OCI-LY3 (cell line): Measurements from ENCODE around the gene COX8C.

Source experiments
- H2AFZ ChIP-seq: fragments of 200-600, 300-600 bp; shearing (Covaris generic); 2 replicates; pipeline ENCODE4 v1.6.0; 2014; ENCODE audit warnings: antibody characterized with exemption, low read depth, low read length
- H3K27ac ChIP-seq: fragments of 200-600, 300-600 bp; sonication (generic); 2 replicates; pipeline ENCODE4 v1.5.1; 2014; ENCODE audit warnings: mild to moderate bottlenecking, low read length, moderate library complexity, mixed read lengths
- H3K27me3 ChIP-seq: fragments of 200-600, 300-600 bp; sonication (generic); 2 replicates; pipeline ENCODE4 v1.6.1; 2014; ENCODE audit warnings: low read depth, low read length, mixed read lengths
- H3K36me3 ChIP-seq: fragments of 200-600, 300-600 bp; sonication (generic); replicated peaks from 2 replicates; pipeline ENCODE3; 2014; ENCODE audit warnings: low read depth, low read length, mixed read lengths
- H3K4me1 ChIP-seq: fragments of 300-600, 200-600 bp; sonication (generic); 2 replicates; pipeline ENCODE4 v1.6.1; 2014; ENCODE audit warnings: low read length, mixed read lengths
- H3K4me2 ChIP-seq: fragments of 200-600, 300-600 bp; sonication (generic); 2 replicates; pipeline ENCODE4 v1.6.1; 2014; ENCODE audit warnings: low read length, mixed read lengths
- H3K4me3 ChIP-seq: fragments of 300-600, 200-600 bp; sonication (generic); 2 replicates; pipeline ENCODE4 v1.5.1; 2014; ENCODE audit warnings: antibody characterized with exemption, mild to moderate bottlenecking, low read length, moderate library complexity
- H3K79me2 ChIP-seq: fragments of 300-600, 200-600 bp; shearing (Covaris generic); 2 replicates; pipeline ENCODE4 v1.6.1; 2014; ENCODE audit warnings: mild to moderate bottlenecking, low read length, mixed read lengths
- H3K9ac ChIP-seq: fragments of 300-600, 200-600 bp; shearing (Covaris generic); 2 replicates; pipeline ENCODE4 v1.6.0; 2014; ENCODE audit warnings: mild to moderate bottlenecking, low read length, moderate library complexity
- H3K9me3 ChIP-seq: fragments of 200-600, 300-600 bp; shearing (Covaris generic); 2 replicates; pipeline ENCODE4 v1.6.1; 2014; ENCODE audit warnings: low read length, mixed read lengths; ENCODE audit not compliant: insufficient read depth
- H4K20me1 ChIP-seq: fragments of 200-600, 300-600 bp; sonication (generic); 2 replicates; pipeline ENCODE4 v1.6.1; 2016; ENCODE audit warnings: low read length, mixed read lengths; ENCODE audit not compliant: insufficient read depth
- CTCF ChIP-seq: fragments of 200-600, 300-600 bp; sonication (generic); IDR thresholded peaks from 2 replicates; pipeline ENCODE4 v1.5.1; 2014; ENCODE audit warnings: antibody characterized with exemption, low read length, low read depth
- EZH2phosphoT487 ChIP-seq: fragments of 200-600 bp; shearing (Covaris generic); IDR thresholded peaks from 2 replicates; pipeline ENCODE4 v1.6.1; 2018; ENCODE audit warnings: antibody characterized with exemption, mixed run types, low read depth

Gene COX8C

GRCh38 chr14:93302688-93303581, 44.0 kb upstream of the COX8C start:
- peaks cover 27% of the 10 kb centered on the region for H3K79me2 ChIP-seq

GRCh38 chr14:93303659-93304058, 43.3 kb upstream of the COX8C start:
- Histone ChIP-seq H4K20me1 (peaks cover 23% of the 10 kb centered on the region; the same call in 1 of the 2 replicates), H3K9ac (no peak overlapping the region), H3K4me1 (no peaks in the 10 kb centered on the region), H3K9me3 (no peaks in the 10 kb centered on the region), H3K27ac (no peak overlapping the region), H3K79me2 (peaks cover 30% of the 10 kb centered on the region), H2AFZ (no peak overlapping the region), H3K36me3 (no peaks in the 10 kb centered on the region), H3K27me3 (no peaks in the 10 kb centered on the region), H3K4me2 (no peak overlapping the region), H3K4me3 (no peak overlapping the region)
- no peak for TF ChIP-seq CTCF
- no peak for TF ChIP-seq EZH2phosphoT487

More at GRCh38 chr14:93302688-93303581, 44.0 kb upstream of the COX8C start:
- Histone ChIP-seq H3K9me3 (no peaks in the 10 kb centered on the region), H3K36me3 (no peaks in the 10 kb centered on the region), H3K27me3 (no peaks in the 10 kb centered on the region), H4K20me1 (peaks cover 23% of the 10 kb centered on the region), H3K27ac (no peak overlapping the region), H3K4me3 (no peak overlapping the region), H3K4me1 (no peaks in the 10 kb centered on the region), H2AFZ (no peak overlapping the region), H3K9ac (no peak overlapping the region), H3K4me2 (no peak overlapping the region)
- TF ChIP-seq CTCF (no peak), EZH2phosphoT487 (no peak)

DNA sequence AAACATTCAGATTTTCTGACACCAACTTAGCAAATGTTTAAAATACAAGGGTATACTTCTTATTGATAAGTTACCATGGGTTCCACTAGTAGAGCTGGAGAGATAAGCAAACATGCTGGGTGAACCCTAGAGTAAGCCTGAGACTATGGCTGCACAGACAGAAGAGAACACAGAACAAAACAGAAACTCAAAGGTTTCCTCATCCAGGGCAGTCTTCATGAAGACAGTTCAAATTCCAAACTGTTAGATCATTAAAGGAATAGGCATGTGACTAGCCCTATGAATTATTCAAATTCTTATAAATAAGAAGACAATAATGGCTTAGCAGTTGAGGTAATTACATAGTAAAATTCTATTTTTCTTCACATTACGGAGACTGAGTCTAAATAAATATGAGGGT, 42.2 kb upstream of the COX8C start:
- Histone ChIP-seq H3K79me2 (peaks cover 32% of the 10 kb centered on the region), H2AFZ (no peak overlapping the region), H3K27me3 (no peaks in the 10 kb centered on the region), H3K4me2 (no peak overlapping the region), H4K20me1 (peaks cover 23% of the 10 kb centered on the region), H3K9ac (no peak overlapping the region), H3K36me3 (no peaks in the 10 kb centered on the region), H3K9me3 (no peaks in the 10 kb centered on the region), H3K27ac (no peak overlapping the region), H3K4me3 (no peak overlapping the region), H3K4me1 (no peaks in the 10 kb centered on the region)
- TF ChIP-seq CTCF: no peak
- TF ChIP-seq EZH2phosphoT487: no peak

DNA sequence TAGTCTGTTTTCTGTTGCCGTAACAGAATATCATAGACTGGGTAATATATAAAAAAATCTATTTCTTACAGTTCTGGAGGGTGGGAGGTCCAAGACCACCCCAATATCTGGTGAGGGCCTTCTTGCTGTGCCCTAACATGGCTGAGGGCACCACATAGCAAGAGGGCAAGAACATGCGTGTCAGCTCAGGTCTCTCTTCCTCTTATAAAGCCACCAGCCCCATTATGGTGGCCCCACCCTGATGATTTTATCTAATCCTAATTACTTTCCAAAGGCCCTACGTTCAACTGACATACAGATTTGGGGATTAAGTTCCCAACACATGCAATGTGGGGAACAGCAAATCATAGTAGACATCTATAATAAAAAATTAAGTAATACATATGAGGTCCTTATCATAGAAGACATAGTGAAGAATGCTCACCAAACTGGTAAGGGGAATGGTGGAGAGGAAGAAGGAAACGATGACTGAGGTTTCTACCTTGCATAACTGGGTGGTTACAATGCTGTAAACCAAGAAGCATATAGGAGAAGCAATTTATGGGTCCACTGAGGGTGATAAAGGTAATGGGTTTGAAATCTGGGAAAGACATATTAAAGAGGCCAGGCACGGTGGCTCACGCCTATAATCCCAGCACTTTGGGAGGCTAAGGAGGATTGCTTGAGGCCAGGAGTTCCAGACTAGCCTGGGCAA, 41.1 kb upstream of the COX8C start:
- H3K9ac ChIP-seq: no peak overlapping the region

More for the DNA sequence above, 41.1 kb upstream of the COX8C start:
- peaks cover 30% of the 10 kb centered on the region for H3K79me2 ChIP-seq
- H3K4me1 ChIP-seq: no peaks in the 10 kb centered on the region
- H4K20me1 ChIP-seq: peaks cover 27% of the 10 kb centered on the region
- TF ChIP-seq EZH2phosphoT487 (no peak), CTCF (no peak)
- H2AFZ ChIP-seq: no peak overlapping the region
- H3K27me3 ChIP-seq: no peaks in the 10 kb centered on the region
- H3K9me3 ChIP-seq: no peaks in the 10 kb centered on the region
- H3K36me3 ChIP-seq: no peaks in the 10 kb centered on the region
- H3K4me2 ChIP-seq: no peak overlapping the region
- no peak overlapping the region for H3K27ac ChIP-seq
- H3K4me3 ChIP-seq: no peak overlapping the region
